Kasumi-1 (cell line): ENCODE data around the gene ORC4.

Experiments used
- DNase-seq, 2 experiments: peaks; one replicate each; lab custom pipeline; 2025; lab: John Stamatoyannopoulos, UW

ORC4 gene

DNA sequence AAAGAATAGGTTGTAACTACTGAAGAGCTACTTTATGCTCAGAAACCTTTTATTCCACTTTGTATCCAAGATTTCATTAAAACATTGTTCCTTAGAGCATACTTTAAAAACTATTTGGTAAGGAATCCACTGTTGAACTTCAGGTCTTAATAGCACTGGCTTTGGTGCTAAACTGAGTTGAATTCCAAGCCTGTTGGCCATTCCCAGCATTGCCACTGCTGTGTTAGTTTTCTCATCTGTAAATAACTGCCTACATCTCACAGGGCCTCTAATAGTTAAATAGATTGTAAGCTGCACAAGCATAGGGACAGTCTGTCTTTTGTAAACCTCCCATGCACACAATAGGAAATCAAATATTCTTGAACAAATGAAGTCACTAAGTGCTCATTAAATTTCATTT is 86.6 kb downstream of the ORC4 start:
- no peak for DNase-seq

GRCh38 chr2:147927053-147927588 is 93.4 kb downstream of the ORC4 start:
- DNase-seq = no peak

DNA sequence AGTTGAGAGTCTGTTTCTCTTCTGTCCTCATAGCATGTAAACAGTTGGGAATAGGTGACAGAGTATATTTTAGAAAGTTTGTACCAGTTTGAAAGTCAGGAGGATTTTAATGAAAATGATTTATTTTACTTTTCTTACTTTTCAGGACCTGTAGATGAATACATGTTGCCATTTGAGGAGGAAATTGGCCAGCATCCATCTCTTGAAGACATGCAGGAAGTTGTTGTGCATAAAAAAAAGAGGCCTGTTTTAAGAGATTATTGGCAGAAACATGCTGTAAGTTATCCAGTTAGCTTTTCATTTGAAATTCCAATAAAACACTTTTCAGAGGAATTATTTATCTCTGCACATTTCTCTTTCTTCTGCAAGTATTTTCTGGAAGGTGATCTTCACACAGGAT is 94.7 kb downstream of the ORC4 start:
- DNase-seq = peak; percentile 39 to 47

DNA sequence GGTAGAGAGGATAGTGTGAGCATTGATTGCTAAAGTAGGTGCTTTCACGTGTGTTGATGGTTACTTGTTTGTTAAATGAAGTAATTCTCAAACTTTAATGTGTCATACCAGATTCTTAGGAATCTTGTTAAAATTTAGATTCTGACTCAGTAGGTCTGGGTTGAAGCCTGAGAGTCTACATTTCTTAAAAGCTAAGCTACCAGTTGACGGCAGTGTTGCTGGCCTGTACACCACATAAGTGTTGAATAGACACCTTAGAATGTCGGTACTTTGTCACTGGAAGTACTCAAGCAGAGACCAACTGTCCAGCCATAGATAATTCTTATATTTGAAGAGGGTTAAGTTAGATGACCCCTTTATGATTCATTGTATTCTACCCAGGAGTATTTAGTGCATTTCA is 95.9 kb downstream of the ORC4 start:
- DNase-seq = no peak

DNA sequence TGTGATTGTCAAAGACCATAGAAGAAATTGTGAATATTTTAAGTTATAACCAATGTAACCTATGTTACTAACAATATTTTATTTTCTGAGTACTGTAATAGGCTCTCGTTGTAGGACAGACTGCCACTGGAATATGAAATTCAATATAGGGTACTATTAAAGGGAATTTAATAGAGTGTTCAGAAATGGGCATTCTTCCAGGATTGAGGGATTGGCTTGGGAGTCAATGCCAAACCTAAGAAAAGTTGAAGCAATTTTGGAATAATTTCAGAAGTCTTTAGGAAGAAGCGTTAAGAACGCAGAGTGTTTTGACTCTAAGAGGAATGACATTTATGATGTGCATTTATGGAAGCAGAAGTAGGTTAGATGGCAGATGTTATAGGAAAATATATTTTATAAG is 96.7 kb downstream of the ORC4 start:
- DNase-seq = no peak

DNA sequence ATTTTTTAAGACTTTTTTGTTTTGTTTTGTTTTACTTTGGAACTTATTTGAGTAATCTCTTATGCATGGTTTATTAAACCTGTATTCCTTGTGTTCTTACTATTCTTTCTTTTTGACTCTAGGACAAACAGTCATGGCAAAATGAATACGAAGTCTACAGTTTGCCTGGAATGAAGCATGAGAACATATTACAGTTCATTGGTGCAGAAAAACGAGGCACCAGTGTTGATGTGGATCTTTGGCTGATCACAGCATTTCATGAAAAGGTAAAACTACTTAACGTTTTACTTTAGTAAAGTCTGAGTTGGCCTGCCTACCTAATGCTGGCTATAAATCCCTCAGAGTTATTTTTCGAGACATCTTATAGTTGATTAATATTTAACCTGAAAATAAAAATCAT is 103.4 kb downstream of the ORC4 start:
- DNase-seq = no peak

GRCh38 chr2:147916723-147917122 is 103.8 kb downstream of the ORC4 start:
- DNase-seq = no peak

DNA sequence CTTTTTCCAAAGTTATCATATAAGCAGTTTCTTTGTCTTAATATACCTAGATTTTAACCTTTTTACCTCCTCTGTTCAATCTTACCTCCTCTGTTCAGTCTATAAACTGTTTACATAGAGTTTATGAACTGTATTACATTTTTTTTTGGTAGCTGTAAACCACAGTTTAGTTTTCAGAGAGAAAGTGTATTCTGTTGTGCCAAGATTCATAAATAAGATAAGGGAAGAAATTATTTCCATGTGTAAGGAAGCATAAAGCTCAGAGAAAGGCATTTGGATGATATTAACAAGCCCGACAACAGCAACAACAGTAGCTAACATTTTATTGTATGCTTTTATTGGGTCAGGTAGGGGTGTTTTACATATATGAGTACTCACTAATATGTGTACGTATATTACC is 104.5 kb downstream of the ORC4 start:
- DNase-seq = no peak

GRCh38 chr2:147913701-147914480 is 106.6 kb downstream of the ORC4 start:
- peak; percentile 77 to 81 for DNase-seq

GRCh38 chr2:147910990-147911473 is 109.5 kb downstream of the ORC4 start:
- peak; percentile 82 to 92 for DNase-seq

GRCh38 chr2:147909178-147909577 is 111.4 kb downstream of the ORC4 start:
- no peak for DNase-seq

DNA sequence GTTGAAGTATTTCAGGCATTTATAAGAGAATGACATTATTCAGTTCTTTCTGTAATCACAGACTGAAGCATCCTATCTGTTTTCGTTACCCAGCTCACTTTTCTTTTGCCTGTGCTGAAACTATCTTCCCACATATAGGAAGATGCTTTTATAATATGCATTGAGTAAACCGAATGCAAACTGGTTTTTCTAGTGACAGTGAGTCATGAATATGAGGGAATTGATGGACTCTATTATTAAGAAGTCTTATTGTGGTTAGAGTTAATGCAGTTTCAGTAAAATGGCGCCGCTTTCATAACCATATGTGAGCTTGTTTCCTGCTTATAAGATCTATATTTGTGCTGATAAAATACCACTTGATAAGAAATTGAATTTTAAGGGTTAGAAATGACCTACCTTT is 116.5 kb downstream of the ORC4 start:
- no peak for DNase-seq

GRCh38 chr2:147888680-147889079 is 131.9 kb downstream of the ORC4 start:
- DNase-seq = no peak

DNA sequence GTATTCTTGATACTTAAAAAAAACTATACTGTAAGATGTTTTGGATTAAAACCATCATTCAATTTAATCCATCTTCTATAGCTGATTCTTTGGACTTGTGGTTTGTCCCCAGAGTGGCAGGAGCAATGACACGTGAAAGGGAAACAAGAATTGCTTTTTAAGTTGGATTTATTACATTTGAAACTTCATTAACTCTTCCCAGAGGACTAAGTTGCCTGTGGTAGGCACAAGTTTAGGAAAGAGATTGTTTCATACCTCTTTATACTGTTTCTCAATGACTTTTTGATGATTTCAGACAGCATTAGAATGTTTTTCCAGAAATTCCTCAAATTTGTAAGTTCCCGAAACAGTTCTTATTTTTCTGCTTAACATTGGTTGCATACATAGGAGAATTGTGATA is 134.4 kb downstream of the ORC4 start:
- DNase-seq = no peak

DNA sequence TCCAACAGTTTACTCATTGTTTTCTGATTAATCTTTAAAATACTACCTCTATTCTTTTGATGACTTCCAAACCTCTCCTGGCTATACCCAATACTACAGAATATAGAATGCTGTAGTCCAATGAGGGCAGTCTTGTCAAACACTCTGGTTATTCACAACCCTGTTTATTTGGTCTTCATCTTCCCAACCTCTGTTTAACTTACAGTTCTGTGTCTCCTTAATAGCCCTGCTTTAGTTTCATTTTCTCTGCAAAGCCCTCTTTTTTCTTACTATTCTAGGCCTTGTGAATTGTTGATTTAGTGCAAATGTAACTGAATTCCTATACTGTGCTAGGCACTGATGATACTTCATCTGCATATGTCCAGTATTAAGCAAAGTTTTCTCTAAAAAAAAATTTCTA is 135.7 kb downstream of the ORC4 start:
- no peak for DNase-seq

DNA sequence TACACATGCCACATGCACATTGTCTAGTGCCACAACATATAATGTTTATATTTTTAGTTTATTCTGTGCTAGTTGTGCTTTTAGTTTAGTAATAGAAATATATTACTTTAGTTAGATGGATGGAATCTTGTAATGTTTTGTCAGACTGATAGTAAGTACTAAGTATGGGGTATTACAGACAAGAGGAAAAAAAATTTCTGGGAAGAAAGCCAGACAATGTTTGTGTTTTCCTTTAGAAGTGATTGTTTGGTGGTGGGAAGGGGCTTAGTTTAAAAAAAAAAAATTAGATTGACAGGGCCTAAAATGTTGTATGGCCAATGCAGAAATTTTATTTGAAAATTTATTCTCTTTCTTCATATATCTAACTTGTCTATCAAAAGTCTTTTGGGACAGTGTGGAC is 137.9 kb downstream of the ORC4 start:
- DNase-seq = no peak
